HG03066 (cell line): ENCODE data around the gene ISOC2.
"Not testable (repeated sequence)": the region's sequence is repeated elsewhere in the genome, so short reads cannot be mapped to it uniquely, and the experiment has no call there.

Experiments
- ATAC-seq: cut with Tn5 transposase; IDR thresholded peaks from one replicate; pipeline ENCODE4 v1.9.1; 2021; ENCODE audit warnings: low read depth; ENCODE audit not compliant: unreplicated experiment

Gene ISOC2

GRCh38 chr19:55460670-55461258 lies 678 bp downstream of the ISOC2 start:
- ATAC-seq: no peak

DNA sequence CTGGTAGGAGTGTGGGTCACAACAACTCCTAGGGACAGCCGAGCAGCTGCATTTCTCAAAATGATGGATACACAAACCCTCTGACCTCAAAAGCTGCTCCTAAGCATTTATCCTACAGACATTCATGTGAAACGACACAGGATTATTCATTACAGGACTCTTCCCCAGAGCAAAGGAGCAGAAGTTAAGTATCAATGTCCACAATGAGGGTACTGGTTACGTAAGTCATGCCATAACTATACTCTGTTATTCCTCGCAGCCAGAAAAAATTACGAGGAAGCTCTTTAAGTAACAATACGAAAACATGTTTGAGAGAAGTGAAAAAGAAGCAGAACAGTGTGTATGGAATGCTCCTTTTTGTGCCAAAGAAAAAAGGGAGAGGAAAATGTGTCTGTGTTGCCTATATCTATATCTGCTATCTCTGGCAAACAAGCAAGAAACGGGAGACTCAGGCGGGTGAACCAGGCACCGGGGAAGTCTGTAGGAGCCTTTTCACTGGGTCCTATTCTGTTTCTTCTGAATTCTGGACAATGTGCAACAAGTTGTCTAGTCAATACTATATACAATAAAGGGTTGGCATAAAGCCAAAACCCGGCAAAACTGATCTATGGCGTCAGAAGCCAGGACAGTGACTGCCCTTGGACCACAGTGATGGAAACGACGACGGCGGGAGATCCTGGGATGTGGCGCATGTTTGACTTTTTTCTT lies 1.3 kb downstream of the ISOC2 start:
- no peak for ATAC-seq

DNA sequence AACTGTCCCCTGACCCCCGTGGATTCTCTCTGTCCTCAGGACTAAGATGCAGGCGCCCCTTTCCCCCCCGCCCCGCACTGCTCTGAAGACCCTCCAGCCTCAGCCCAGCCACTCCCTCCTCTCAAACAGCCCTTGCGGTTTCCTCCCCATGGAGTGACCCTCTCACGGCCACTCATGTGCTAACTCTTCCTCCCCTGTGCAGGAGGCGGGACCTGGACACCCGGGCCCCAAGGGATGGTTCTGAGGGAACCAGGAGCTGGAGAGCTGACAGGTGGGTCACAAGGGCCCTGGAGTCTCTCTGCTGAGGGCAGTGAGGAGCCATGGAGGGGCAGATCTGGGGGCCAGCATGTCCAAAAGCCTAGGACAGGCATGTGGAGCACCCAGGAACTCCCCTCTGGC lies 1.9 kb downstream of the ISOC2 start:
- no peak for ATAC-seq

DNA sequence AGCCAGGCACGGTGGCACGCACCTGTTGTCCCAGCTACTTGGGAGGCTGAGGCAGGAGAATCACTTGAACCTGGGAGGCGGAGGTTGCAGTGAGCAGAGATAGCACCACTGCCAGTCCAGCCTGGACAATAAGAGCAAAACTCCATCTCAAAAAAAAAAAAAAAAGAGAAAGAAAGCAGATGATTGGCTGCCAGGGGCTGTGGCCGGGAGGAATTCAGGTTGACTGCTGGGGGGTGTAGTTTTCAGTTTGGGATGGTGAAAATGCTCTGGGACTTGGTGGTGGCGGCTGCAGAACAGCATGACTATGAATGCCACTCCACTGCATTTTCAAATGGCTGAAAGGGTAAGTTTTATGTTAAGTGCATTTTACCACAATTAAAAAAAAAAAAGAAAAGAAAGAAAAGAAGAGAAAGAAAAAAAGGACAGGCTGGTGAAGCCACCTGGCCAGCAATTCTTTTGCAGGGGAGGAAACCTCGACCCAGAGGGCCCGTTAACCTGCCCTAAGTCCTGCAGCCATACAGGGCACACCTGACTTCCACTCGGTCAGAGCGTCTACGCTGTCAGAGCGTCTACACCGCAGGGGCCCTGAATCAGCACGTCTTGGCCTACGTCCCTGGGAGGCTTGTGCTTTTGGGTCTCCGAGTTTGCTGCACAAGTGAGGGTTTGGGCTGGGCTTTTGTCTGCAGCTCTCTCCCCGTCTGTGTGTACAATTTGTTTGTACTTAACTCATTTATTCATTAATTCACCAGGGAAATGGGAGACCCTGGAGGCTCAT lies 3.6 kb downstream of the ISOC2 start:
- no peak for ATAC-seq

DNA sequence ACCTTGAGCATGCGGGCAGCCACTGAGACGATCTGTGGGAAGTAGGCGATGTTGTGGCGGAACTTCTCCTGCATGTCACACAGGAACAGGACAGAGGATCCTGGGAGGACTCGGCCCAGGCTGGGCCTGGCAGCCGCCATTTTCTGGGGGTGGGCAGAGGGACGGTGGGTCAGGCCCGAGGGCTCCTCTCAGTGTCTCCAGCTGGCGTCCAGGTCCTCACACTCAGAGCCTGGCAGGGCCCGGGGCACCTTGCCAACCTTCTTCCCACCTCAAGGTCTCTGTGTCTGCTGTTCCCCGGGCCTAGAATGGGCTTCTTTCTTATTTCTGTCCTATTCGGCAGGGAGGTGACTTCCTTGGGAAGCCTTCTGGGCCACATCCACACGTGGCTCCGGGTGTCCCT lies 5.1 kb downstream of the ISOC2 start:
- no peak for ATAC-seq

GRCh38 chr19:55455576-55456235 lies 5.7 kb downstream of the ISOC2 start:
- ATAC-seq: no peak

GRCh38 chr19:55454787-55455243 lies 6.6 kb downstream of the ISOC2 start:
- no peak for ATAC-seq

- ATAC-seq: no peak
Measured at GRCh38 chr19:55453511-55454260, 7.8 kb downstream of the ISOC2 start.

DNA sequence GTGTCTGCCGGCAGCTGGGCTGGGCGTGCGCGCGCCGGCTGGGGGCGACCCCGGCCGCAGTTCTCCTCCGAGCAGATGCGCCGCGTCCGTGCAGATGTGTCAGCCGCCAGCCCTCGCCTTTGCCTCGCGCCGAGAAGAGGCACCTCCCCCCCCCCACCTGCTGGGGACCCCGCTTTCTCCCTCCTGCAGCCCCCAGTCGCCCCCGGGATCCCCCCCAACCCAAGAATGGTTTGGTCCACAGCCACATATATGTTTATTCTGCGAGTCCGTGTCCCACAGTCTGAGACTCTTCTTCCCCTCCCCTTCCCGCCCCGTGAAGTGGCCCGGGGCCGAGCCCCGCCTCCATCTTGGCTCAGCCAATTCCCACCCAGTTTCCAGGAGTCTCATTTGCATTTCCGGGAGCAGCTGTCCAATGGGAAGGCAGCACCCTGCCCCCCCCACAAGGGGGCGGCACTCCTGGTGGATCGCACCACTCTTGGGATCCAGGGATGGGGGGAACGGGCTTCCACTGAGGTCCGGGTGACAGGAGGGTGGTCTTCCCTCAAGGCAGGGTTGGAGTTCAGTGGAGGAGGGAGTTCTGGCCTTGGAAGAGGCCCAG lies 8.6 kb downstream of the ISOC2 start:
- no peak for ATAC-seq

GRCh38 chr19:55451965-55452748 lies 9.3 kb downstream of the ISOC2 start:
- ATAC-seq: no peak

DNA sequence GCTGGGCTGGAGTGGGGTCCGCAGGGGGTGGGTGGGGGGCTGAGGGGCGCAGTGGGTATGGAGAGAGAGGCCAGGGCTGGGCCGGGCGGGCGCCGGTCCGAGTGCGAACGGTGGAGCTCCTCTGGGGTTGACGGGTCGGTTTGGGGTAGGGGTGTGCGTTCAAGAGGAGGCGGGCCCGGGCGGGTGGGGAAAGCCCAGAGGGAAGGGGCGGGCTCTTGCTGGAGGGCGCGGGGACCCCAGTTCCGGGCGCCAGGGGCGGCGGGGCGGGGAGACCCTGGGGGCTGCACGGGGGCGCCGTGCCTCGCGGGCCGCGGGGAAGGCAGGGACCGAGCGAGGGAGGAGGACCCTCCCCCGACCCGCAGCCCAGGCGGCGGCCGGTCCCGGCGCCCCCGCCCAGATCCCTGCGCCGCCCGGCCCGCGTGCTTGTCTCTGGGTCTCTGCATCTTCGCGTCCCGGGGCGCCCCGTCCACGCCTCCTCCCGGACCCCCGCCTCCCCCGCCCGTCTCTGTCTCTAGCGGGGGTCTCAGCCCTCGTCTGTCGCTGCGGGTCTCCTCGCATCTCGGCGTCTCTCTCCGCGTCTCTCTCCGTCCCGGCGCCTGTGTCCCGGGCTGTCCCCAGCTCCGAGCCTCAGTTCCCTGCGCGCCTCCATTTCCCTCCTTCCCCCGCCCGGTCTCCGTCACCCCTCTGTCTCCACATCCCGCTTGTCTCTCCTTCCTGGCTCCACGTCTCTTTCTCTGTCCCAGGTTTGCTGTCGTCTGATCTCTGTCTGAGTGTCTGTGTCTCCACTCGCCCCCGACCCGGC lies 10.1 kb downstream of the ISOC2 start:
- no peak for ATAC-seq

DNA sequence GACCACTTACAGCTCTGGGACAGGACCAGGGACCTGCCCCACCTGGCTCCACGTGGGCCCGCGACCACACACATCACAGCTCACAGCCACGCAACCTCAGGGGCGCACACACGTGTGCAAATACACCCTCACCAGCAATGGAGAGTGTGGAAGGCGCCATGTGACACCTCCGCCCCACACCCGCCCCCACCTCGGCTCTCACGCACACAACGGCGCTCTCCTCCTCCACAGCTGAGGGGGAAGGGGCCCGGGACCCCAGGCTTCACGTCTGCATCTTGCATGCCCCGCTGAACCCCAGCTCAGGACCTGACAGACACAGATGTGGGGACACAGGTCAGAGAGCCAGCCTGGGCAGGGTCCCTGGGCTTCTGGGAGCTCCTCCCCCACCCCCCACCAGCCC lies 12.0 kb downstream of the ISOC2 start:
- ATAC-seq: no peak

- ATAC-seq: not testable (repeated sequence)
Measured at GRCh38 chr19:55448175-55448490, 13.3 kb downstream of the ISOC2 start.

- ATAC-seq: no peak
Measured at GRCh38 chr19:55447421-55448174, 13.8 kb downstream of the ISOC2 start.

DNA sequence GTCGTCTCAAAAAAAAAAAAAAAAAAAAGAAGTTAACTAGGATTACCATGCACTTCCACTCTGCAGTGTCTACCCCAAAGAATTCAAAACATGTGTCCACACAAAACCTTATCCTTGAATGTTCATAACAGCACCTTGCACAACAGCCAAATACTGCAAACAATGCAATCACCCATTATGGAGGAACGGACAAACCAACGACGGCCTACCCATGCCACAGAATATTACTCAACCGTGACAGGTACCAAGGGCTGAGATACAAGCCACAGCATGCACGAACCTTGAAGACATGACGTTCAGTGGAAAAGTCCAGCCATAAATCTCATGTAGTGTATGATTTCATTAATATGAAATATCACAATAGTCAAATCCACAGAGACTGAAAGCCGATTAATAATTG lies 15.4 kb downstream of the ISOC2 start:
- no peak for ATAC-seq

DNA sequence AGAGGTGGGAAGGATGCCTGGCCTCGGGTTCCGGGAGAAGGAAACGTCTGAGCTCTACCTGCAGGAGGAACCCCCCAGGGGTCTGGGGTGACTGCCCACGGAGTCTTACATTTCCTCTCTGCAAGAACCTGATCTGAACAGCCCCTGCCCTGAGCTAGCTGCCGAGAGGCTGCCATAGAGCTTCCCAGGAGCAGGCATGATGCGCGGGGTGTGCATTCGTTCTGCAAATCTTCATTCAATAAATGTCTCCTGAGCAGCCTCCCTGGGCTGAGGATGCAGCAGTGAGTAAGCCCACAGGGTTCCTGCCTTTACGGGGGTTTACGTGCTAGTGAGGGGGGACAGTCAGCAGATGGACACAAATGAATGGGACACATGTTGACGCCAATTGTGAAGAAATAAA lies 16.8 kb downstream of the ISOC2 start:
- ATAC-seq: no peak

- ATAC-seq: no peak
Measured at GRCh38 chr19:55443824-55444480, 17.5 kb downstream of the ISOC2 start.
